HCT116 (cell line): ENCODE results near the gene CWH43. TPM values are rescaled to one million over a fixed set of nuclear protein-coding genes. Genes with fewer than 3 reads are reported as not detected.

Source experiments
- ATAC-seq: fragments of 200-7000 bp; cut with Tn5 transposase; 2 replicates; pipeline ENCODE4 v1.9.1; 2020; ENCODE audit warnings: mild to moderate bottlenecking, moderate library complexity
- BruUV-seq: library from RNA; stranded (reverse); fragments of 400-500 nt; replicated peaks from 2 replicates; lab custom pipeline; 2021; lab: Mats Ljungman, UMichigan
- CTCF ChIA-PET: fragments of 300-600 bp; sonication (Branson Sonifier 250); formaldehyde crosslinking; loops from one replicate; lab custom pipeline; 2021; ENCODE audit warnings: antibody characterized with exemption; lab: Charles Lee
- POLR2A ChIA-PET: fragments of 300-600, 350-600 bp; sonication (Branson Sonifier 250); formaldehyde crosslinking; loops from one replicate; lab custom pipeline; 2021; ENCODE audit warnings: antibody characterized with exemption; lab: Charles Lee
- RAD21 ChIA-PET, 2 experiments: fragments of 300-600 bp; sonication (Branson Sonifier 250); formaldehyde crosslinking; loops; one replicate each; lab custom pipeline; 2023; ENCODE audit warnings: low total read pairs in 2 of 2; ENCODE audit not compliant: uncharacterized antibody in 2 of 2, unreplicated experiment in 2 of 2, low non-redundant PET in 1 of 2; lab: Charles Lee
- DNase-seq: peaks from one replicate; pipeline ENCODE4 v3.0.0-alpha.2; 2010; ENCODE audit warnings: low read depth, low spot score
- H2AFZ ChIP-seq: fragments of 200-600 bp; shearing (Covaris generic), sonication (generic); 2 replicates; pipeline ENCODE4 v1.6.1; 2017; ENCODE audit warnings: low read depth, mixed run types, mixed read lengths, antibody characterized with exemption, low read length; ENCODE audit not compliant: poor library complexity, severe bottlenecking
- H3K27ac ChIP-seq: 2 replicates; pipeline ENCODE4 v1.5.1; 2012; ENCODE audit warnings: low read depth, low read length
- H3K27me3 ChIP-seq: fragments of 200-600 bp; sonication (generic); 2 replicates; pipeline ENCODE4 v1.6.1; 2016; ENCODE audit warnings: mixed run types, low read length, mixed read lengths; ENCODE audit not compliant: insufficient read depth
- H3K36me3 ChIP-seq, 2 experiments: fragments of 200-500 bp in 1 of 2; fragments of 200-600 bp in 1 of 2; sonication (Bioruptor generic) in 1 of 2; sonication (generic) in 1 of 2; 2 replicates each; pipeline versions ENCODE4 v1.5.1 to v1.6.1; 2014 to 2016; ENCODE audit warnings: low read length in 2 of 2, inconsistent platforms in 1 of 2, mixed read lengths in 1 of 2, mixed run types in 1 of 2; ENCODE audit not compliant: insufficient read depth in 2 of 2, control insufficient read depth in 1 of 2
- H3K4me1 ChIP-seq, 2 experiments: fragments of 200-600 bp in 1 of 2; sonication (generic) in 1 of 2; 2 replicates each; pipeline versions ENCODE4 v1.5.1 to v1.6.1; 2012 to 2017; ENCODE audit warnings: low read length in 2 of 2, inconsistent platforms in 1 of 2, mild to moderate bottlenecking in 1 of 2, mixed read lengths in 1 of 2, mixed run types in 1 of 2, moderate library complexity in 1 of 2; ENCODE audit not compliant: insufficient read depth in 2 of 2, control insufficient read depth in 1 of 2
- H3K4me2 ChIP-seq: fragments of 200-600 bp; sonication (generic); 2 replicates; pipeline ENCODE4 v1.6.1; 2017; ENCODE audit warnings: mixed run types, low read length, mixed read lengths
- H3K4me3 ChIP-seq, 2 experiments: fragments of 200-600 bp in 1 of 2; sonication (generic) in 1 of 2; replicated peaks in 1 of 2; 2 replicates each; pipeline ENCODE4 v1.5.1; 2011 to 2016; ENCODE audit warnings: low read length in 2 of 2, control low read depth in 1 of 2, low read depth in 1 of 2, mild to moderate bottlenecking in 1 of 2, mixed read lengths in 1 of 2, mixed run types in 1 of 2
- H3K79me2 ChIP-seq: fragments of 200-600 bp; sonication (generic); 2 replicates; pipeline ENCODE4 v1.6.1; 2017; ENCODE audit warnings: mild to moderate bottlenecking, mixed run types, low read length, moderate library complexity, mixed read lengths; ENCODE audit not compliant: insufficient read depth
- H3K9ac ChIP-seq: fragments of 200-600 bp; sonication (generic); 2 replicates; pipeline ENCODE4 v1.6.1; 2016; ENCODE audit warnings: low read length, mixed read lengths
- H3K9me2 ChIP-seq: fragments of 200-600 bp; sonication (generic), shearing (Covaris generic); 2 replicates; pipeline ENCODE4 v1.6.1; 2017; ENCODE audit warnings: mixed run types, mild to moderate bottlenecking, moderate library complexity; ENCODE audit not compliant: insufficient read depth
- H3K9me3 ChIP-seq, 2 experiments: fragments of 200-500 bp in 1 of 2; fragments of 200-600 bp in 1 of 2; sonication (Bioruptor generic) in 1 of 2; sonication (generic) in 1 of 2; 2 replicates each; pipeline ENCODE4 v1.6.1; 2014 to 2017; ENCODE audit warnings: low read length in 2 of 2, mixed read lengths in 2 of 2, inconsistent platforms in 1 of 2, low read depth in 1 of 2, mild to moderate bottlenecking in 1 of 2, mixed run types in 1 of 2, moderate library complexity in 1 of 2; ENCODE audit not compliant: control insufficient read depth in 1 of 2, insufficient read depth in 1 of 2
- H4K20me1 ChIP-seq: fragments of 200-600 bp; sonication (generic), shearing (Covaris generic); 2 replicates; pipeline ENCODE4 v1.6.1; 2017; ENCODE audit warnings: mixed run types, mild to moderate bottlenecking, moderate library complexity; ENCODE audit not compliant: insufficient read depth
- CBX3 ChIP-seq: IDR thresholded peaks from 2 replicates; pipeline ENCODE4 v1.6.1; 2012; ENCODE audit warnings: low read depth
- EGR1 ChIP-seq: IDR thresholded peaks from 2 replicates; pipeline ENCODE4 v1.6.1; 2012; ENCODE audit warnings: low read depth
- ELF1 ChIP-seq: IDR thresholded peaks from 2 replicates; pipeline ENCODE4 v1.6.1; 2012; ENCODE audit warnings: low read depth, borderline replicate concordance
- EZH2 ChIP-seq: fragments of 200-600 bp; sonication (generic); IDR thresholded peaks from 2 replicates; pipeline ENCODE4 v1.6.1; 2017; ENCODE audit warnings: antibody characterized with exemption, mixed run types
- EZH2phosphoT487 ChIP-seq: fragments of 200-600 bp; IDR thresholded peaks from 2 replicates; pipeline ENCODE4 v1.6.1; 2018; ENCODE audit warnings: antibody characterized with exemption, borderline replicate concordance
- FOSL1 ChIP-seq: IDR thresholded peaks from 2 replicates; pipeline ENCODE4 v1.6.1; 2012; ENCODE audit warnings: low read depth
- MAX ChIP-seq: IDR thresholded peaks from 2 replicates; pipeline ENCODE4 v1.6.1; 2012
- POLR2A ChIP-seq: IDR thresholded peaks from 2 replicates; pipeline ENCODE4 v1.7.0; 2011; ENCODE audit warnings: borderline replicate concordance; ENCODE audit not compliant: insufficient read depth, insufficient read length; ENCODE audit errors: extremely low read depth
- POLR2AphosphoS5 ChIP-seq: IDR thresholded peaks from 2 replicates; pipeline ENCODE4 v1.6.1; 2011; ENCODE audit warnings: mild to moderate bottlenecking, low read depth, low read length, moderate library complexity
- RAD21 ChIP-seq: IDR thresholded peaks from 2 replicates; pipeline ENCODE4 v1.6.1; 2012; ENCODE audit warnings: low read depth, mild to moderate bottlenecking
- REST ChIP-seq: IDR thresholded peaks from 2 replicates; pipeline ENCODE4 v1.6.1; 2012; ENCODE audit warnings: low read depth
- SP1 ChIP-seq: IDR thresholded peaks from 2 replicates; pipeline ENCODE4 v1.6.1; 2012; ENCODE audit warnings: low read depth
- SRF ChIP-seq: IDR thresholded peaks from 2 replicates; pipeline ENCODE4 v1.6.1; 2012; ENCODE audit warnings: low read depth
- YY1 ChIP-seq: IDR thresholded peaks from 2 replicates; pipeline ENCODE4 v1.6.1; 2011; ENCODE audit warnings: low read length, low read depth, moderate library complexity, mild to moderate bottlenecking; ENCODE audit not compliant: insufficient replicate concordance; ENCODE audit errors: extremely low read depth
- ZBTB33 ChIP-seq: IDR thresholded peaks from 2 replicates; pipeline ENCODE4 v1.6.1; 2011; ENCODE audit warnings: mild to moderate bottlenecking, low read length, moderate library complexity; ENCODE audit not compliant: insufficient replicate concordance; ENCODE audit errors: extremely low read depth
- ZNF274 ChIP-seq: fragments of 200-500 bp; sonication (Bioruptor generic); IDR thresholded peaks from 2 replicates; pipeline ENCODE4 v1.6.1; 2014; ENCODE audit warnings: mild to moderate bottlenecking, low read depth, low read length, inconsistent platforms
- intact Hi-C: fragments of 100-400 bp; cut with micrococcal nuclease; formaldehyde crosslinking; loops from 2 replicates; pipeline ENCODE4 v1.10.0; 2022
- total RNA-seq: library from RNA; stranded (reverse); gene quantifications from one replicate; pipeline ENCODE4 v1.2.1, GENCODE V29; 2021; ENCODE audit not compliant: unreplicated experiment
- TF ChIP-seq, protein P1 (sequence below): IDR thresholded peaks from 2 replicates; pipeline ENCODE4 v1.6.1; 2012

CWH43 gene
- total RNA-seq, 1 experiment from 2014 or later = not detected

DNA sequence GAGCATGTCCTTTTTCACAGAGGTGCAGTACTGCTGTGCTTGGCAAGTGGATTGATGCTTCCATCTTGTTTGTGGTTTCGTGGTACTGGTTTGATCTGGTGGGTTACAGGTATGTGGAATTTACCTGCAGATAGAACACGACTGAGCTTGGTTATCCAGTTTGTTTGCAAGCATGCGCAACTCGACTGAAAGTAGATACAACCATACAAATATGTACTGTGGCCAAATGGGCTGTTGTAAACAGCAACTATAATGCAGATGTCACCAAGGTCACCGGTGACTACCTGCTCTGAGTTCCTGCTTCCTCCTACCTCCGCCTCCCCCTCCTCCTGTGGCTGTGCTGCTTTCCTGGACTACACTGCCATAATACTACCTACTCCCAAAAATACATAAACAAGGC is 12.4 kb downstream of the CWH43 start:
- Histone ChIP-seq H3K36me3 (no peaks in the 10 kb centered on the region), H3K4me3 (no peak overlapping the region), H2AFZ (no peak overlapping the region), H3K9me3 (no peaks in the 10 kb centered on the region), H3K27me3 (peaks cover 29% of the 10 kb centered on the region), H4K20me1 (no peaks in the 10 kb centered on the region), H3K4me1 (no peaks in the 10 kb centered on the region), H3K9ac (no peak overlapping the region), H3K4me2 (no peak overlapping the region), H3K27ac (no peak overlapping the region), H3K79me2 (no peaks in the 10 kb centered on the region), H3K9me2 (no peaks in the 10 kb centered on the region)
- CTCF ChIA-PET = no interaction called here
- ATAC-seq (no peak), DNase-seq (no peak)
- POLR2A ChIA-PET = no interaction called here
- TF ChIP-seq EZH2 (no peak), REST (no peak), CBX3 (no peak), POLR2AphosphoS5 (no peak), ZBTB33 (no peak), ELF1 (no peak), ZNF274 (no peak), RAD21 (no peak), POLR2A (no peak), EGR1 (no peak), EZH2phosphoT487 (no peak), SRF (no peak), YY1 (no peak), FOSL1 (no peak), MAX (no peak), SP1 (no peak)
- TF ChIP-seq, protein P1, sequence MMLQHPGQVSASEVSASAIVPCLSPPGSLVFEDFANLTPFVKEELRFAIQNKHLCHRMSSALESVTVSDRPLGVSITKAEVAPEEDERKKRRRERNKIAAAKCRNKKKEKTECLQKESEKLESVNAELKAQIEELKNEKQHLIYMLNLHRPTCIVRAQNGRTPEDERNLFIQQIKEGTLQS = no peak
- no TSS peak for BruUV-seq
- intact Hi-C loops = no loop called here
- RAD21 ChIA-PET = no interaction called here
